Fibroblast of lung (primary cell): ENCODE measurements around the gene HIGD2B. TPM values are rescaled to one million over a fixed set of nuclear protein-coding genes. Genes with fewer than 3 reads are reported as not detected.
A peak's percentile ranks its signal among the peaks of the same experiment; 100 is the strongest.
"Not testable (repeated sequence)": the region's sequence is repeated elsewhere in the genome, so short reads cannot be mapped to it uniquely, and the experiment has no call there.

Experiments
- DNase-seq, 2 donors: peaks; one replicate each; pipeline versions ENCODE4 v3.0.0 to v3.0.0-alpha.2; 2010; ENCODE audit warnings: low read depth in 2 of 2
- H2AFZ ChIP-seq: 2 replicates; pipeline ENCODE4 v1.5.1; 2012; ENCODE audit warnings: low read length, control low read depth, inconsistent platforms
- H3K27ac ChIP-seq: 2 replicates; pipeline ENCODE4 v1.5.1; 2011; ENCODE audit warnings: low read length, control low read depth; ENCODE audit not compliant: insufficient read depth
- H3K27me3 ChIP-seq: 2 replicates; pipeline ENCODE4 v1.5.1; 2011; ENCODE audit warnings: mild to moderate bottlenecking, low read length; ENCODE audit not compliant: control insufficient read depth, insufficient read depth
- H3K36me3 ChIP-seq: 2 replicates; pipeline ENCODE4 v1.5.1; 2011; ENCODE audit warnings: low read length; ENCODE audit not compliant: control insufficient read depth, insufficient read depth
- H3K4me1 ChIP-seq: 2 replicates; pipeline ENCODE4 v1.5.1; 2011; ENCODE audit warnings: low read length; ENCODE audit not compliant: control insufficient read depth, insufficient read depth; ENCODE audit errors: extremely low read depth
- H3K4me2 ChIP-seq: 2 replicates; pipeline ENCODE4 v1.5.1; 2011; ENCODE audit warnings: low read length, control low read depth; ENCODE audit not compliant: insufficient read depth; ENCODE audit errors: extremely low read depth
- H3K4me3 ChIP-seq, 4 experiments: fragments of 200-600 bp in 1 of 4; sonication (generic) in 1 of 4; replicated peaks in 1 of 4; 2 replicates each; pipeline ENCODE4 v1.5.1; 2011 to 2016; ENCODE audit warnings: low read length in 4 of 4, low read depth in 3 of 4, mild to moderate bottlenecking in 3 of 4, control low read depth in 2 of 4, inconsistent platforms in 1 of 4, mixed read lengths in 1 of 4; ENCODE audit not compliant: insufficient read depth in 1 of 4; ENCODE audit errors: control extremely low read depth in 1 of 4
- H3K79me2 ChIP-seq: 2 replicates; pipeline ENCODE4 v1.5.1; 2012; ENCODE audit warnings: mild to moderate bottlenecking, low read length, inconsistent platforms; ENCODE audit not compliant: control insufficient read depth, insufficient read depth
- H3K9ac ChIP-seq: 2 replicates; pipeline ENCODE4 v1.5.1; 2011; ENCODE audit warnings: mild to moderate bottlenecking, low read length, control low read depth; ENCODE audit not compliant: insufficient read depth
- H3K9me3 ChIP-seq: 2 replicates; pipeline ENCODE4 v1.5.1; 2012; ENCODE audit warnings: low read depth, low read length; ENCODE audit not compliant: control insufficient read depth, insufficient read depth
- H4K20me1 ChIP-seq: 2 replicates; pipeline ENCODE4 v1.5.1; 2011; ENCODE audit warnings: low read length; ENCODE audit not compliant: control insufficient read depth, insufficient read depth; ENCODE audit errors: extremely low read depth
- CTCF ChIP-seq, 2 donors: IDR thresholded peaks in 1 of 2; conservative IDR thresholded peaks in 1 of 2; 1 replicate in 1 of 2; 2 replicates in 1 of 2; pipeline ENCODE4 v1.5.1; 2011 to 2012; ENCODE audit warnings: low read length in 2 of 2, control low read depth in 1 of 2, inconsistent platforms in 1 of 2, low read depth in 1 of 2, mild to moderate bottlenecking in 1 of 2
- polyA plus RNA-seq, 2 donors: library from polyadenylated mRNA; depleted of rRNA in 1 of 2; stranded (reverse) in 1 of 2; unstranded in 1 of 2; fragments of >200 nt; gene quantifications; 2 replicates each; pipeline ENCODE4 v1.2.1, GENCODE V29; 2011 to 2012; ENCODE audit warnings: missing spikeins in 1 of 2
- total RNA-seq: library from RNA; depleted of rRNA; stranded (reverse); fragments of >200 nt; gene quantifications from 2 replicates; pipeline ENCODE4 v1.2.1, GENCODE V29; 2014

HIGD2B gene
- total and polyA plus RNA-seq, 2 donors (not counting 1 experiment from before 2014, with no cell fraction given): not detected

GRCh38 chr15:72636519-72637282 is 49.3 kb downstream of the HIGD2B start:
- H4K20me1 ChIP-seq, H3K9me3 ChIP-seq, H2AFZ ChIP-seq, H3K9ac ChIP-seq, H3K36me3 ChIP-seq, H3K27me3 ChIP-seq, H3K4me1 ChIP-seq, H3K79me2 ChIP-seq: not testable (repeated sequence)
- Histone ChIP-seq H3K4me2 (peak overlapping the region; percentile 35), H3K4me3 (peak overlapping the region in 2 of 4 experiments; percentile 38 to 40), H3K27ac (peak overlapping the region; percentile 32)
- DNase-seq: peak; percentile 72 to 79

- H3K4me1 ChIP-seq, H3K27ac ChIP-seq, H3K27me3 ChIP-seq, H2AFZ ChIP-seq, DNase-seq, H4K20me1 ChIP-seq, H3K9ac ChIP-seq, H3K36me3 ChIP-seq, H3K4me2 ChIP-seq, H3K9me3 ChIP-seq, H3K79me2 ChIP-seq, H3K4me3 ChIP-seq: not testable (repeated sequence)
Measured at GRCh38 chr15:72629068-72629570, 56.9 kb downstream of the HIGD2B start.

- H3K9me3 ChIP-seq, H2AFZ ChIP-seq, DNase-seq, H4K20me1 ChIP-seq, H3K27ac ChIP-seq, H3K27me3 ChIP-seq, H3K4me1 ChIP-seq, H3K36me3 ChIP-seq, H3K79me2 ChIP-seq, H3K9ac ChIP-seq, H3K4me2 ChIP-seq, H3K4me3 ChIP-seq: not testable (repeated sequence)
- peak in 1 of 2 donors; percentile 10 for TF ChIP-seq CTCF (conservative IDR thresholded peaks at IDR 0.05 in 1 of 2, IDR thresholded peaks at IDR 0.05 in 1 of 2; ENCODE audit: low read depth in 1 of 2, low read length in 2 of 2)
Measured at GRCh38 chr15:72628249-72629067, 57.5 kb downstream of the HIGD2B start.

GRCh38 chr15:72626153-72626552 is 59.8 kb downstream of the HIGD2B start:
- not testable (repeated sequence) for H2AFZ ChIP-seq, DNase-seq, H4K20me1 ChIP-seq, H3K9ac ChIP-seq, H3K27ac ChIP-seq, H3K9me3 ChIP-seq, H3K4me3 ChIP-seq, H3K4me2 ChIP-seq, H3K27me3 ChIP-seq, H3K4me1 ChIP-seq, H3K36me3 ChIP-seq, H3K79me2 ChIP-seq

Other genes starting within 250 kb of the HIGD2B start
- 15.7 and 27.9 TPM in 2 replicates for gene ARIH1, start 211.9 kb downstream of the HIGD2B start, total RNA-seq
- gene ARIH1, start 211.9 kb downstream of the HIGD2B start, polyA plus RNA-seq: 52.4 and 62.3 TPM in 2 replicates
- not detected in 2 replicates for gene GOLGA6B, start 31.5 kb downstream of the HIGD2B start, total RNA-seq
- gene GOLGA6B, start 31.5 kb downstream of the HIGD2B start, polyA plus RNA-seq: not detected in 2 replicates
- gene BBS4, start within 50 bp of the HIGD2B start, total RNA-seq: 18.7 and 27.9 TPM in 2 replicates
- 22.9 and 29.4 TPM in 2 replicates for gene BBS4, start within 50 bp of the HIGD2B start, polyA plus RNA-seq
- gene ADPGK, start 97.6 kb upstream of the HIGD2B start, total RNA-seq: 44.7 and 59.5 TPM in 2 replicates
- gene ADPGK, start 97.6 kb upstream of the HIGD2B start, polyA plus RNA-seq: 62.2 and 66.1 TPM in 2 replicates